HEK293 (cell line): ENCODE measurements around the gene CDH23.

Experiments used
- CTCF ChIA-PET: fragments of 350-600 bp; formaldehyde crosslinking; extraction: SDS; loops from one replicate; lab custom pipeline; 2021; ENCODE audit warnings: antibody characterized with exemption; lab: Yijun Ruan, JAX
- POLR2A ChIA-PET: fragments of 300-600 bp; formaldehyde crosslinking; extraction: SDS; loops from one replicate; lab custom pipeline; 2020; ENCODE audit warnings: antibody characterized with exemption, inconsistent platforms; lab: Yijun Ruan, JAX
- H3K27ac ChIP-seq: fragments of 200-500 bp; sonication (Bioruptor generic); 2 replicates; pipeline ENCODE4 v1.5.1; 2014; ENCODE audit warnings: low read depth, low read length, control low read depth, inconsistent platforms; ENCODE audit errors: extremely low read depth
- H3K36me3 ChIP-seq, 2 experiments: fragments of 200-500 bp in 1 of 2; sonication (Bioruptor generic) in 1 of 2; 1 replicate in 1 of 2; 2 replicates in 1 of 2; pipeline ENCODE4 v1.5.1; 2014 to 2017; ENCODE audit warnings: inconsistent platforms in 2 of 2, low read length in 2 of 2; ENCODE audit not compliant: control insufficient read depth in 2 of 2, insufficient read depth in 1 of 2
- H3K4me1 ChIP-seq: fragments of 200-500 bp; sonication (Bioruptor generic); 2 replicates; pipeline ENCODE4 v1.5.1; 2014; ENCODE audit warnings: mild to moderate bottlenecking, low read length, inconsistent platforms; ENCODE audit not compliant: control insufficient read depth, insufficient read depth
- H3K4me3 ChIP-seq: 2 replicates; pipeline ENCODE4 v1.5.1; 2011; ENCODE audit warnings: low read depth, mild to moderate bottlenecking, control low read depth, low read length, moderate library complexity
- H3K9me3 ChIP-seq: fragments of 200-500 bp; sonication (Bioruptor generic); 2 replicates; pipeline ENCODE4 v1.5.1; 2014; ENCODE audit warnings: low read depth, low read length, inconsistent platforms; ENCODE audit not compliant: control insufficient read depth, insufficient read depth
- EGR2 ChIP-seq: fragments of 450-650 bp; formaldehyde crosslinking; IDR thresholded peaks from 2 replicates; pipeline ENCODE4 v1.5.1; 2016; ENCODE audit warnings: low read depth, missing biosample characterization, missing genetic modification characterization
- GLIS2 ChIP-seq: fragments of 450-650 bp; formaldehyde crosslinking; IDR thresholded peaks from 2 replicates; pipeline ENCODE4 v1.5.1; 2016; ENCODE audit warnings: missing biosample characterization, missing genetic modification characterization
- INSM2 ChIP-seq: fragments of 450-650 bp; formaldehyde crosslinking; IDR thresholded peaks from 2 replicates; pipeline ENCODE4 v1.5.1; 2016; ENCODE audit warnings: missing biosample characterization, missing genetic modification characterization
- KLF10 ChIP-seq: fragments of 450-650 bp; IDR thresholded peaks from 2 replicates; pipeline ENCODE4 v1.5.1; 2018; ENCODE audit warnings: missing biosample characterization, mild to moderate bottlenecking, missing genetic modification characterization
- KLF8 ChIP-seq: fragments of 450-650 bp; formaldehyde crosslinking; IDR thresholded peaks from 2 replicates; pipeline ENCODE4 v1.5.1; 2016; ENCODE audit warnings: missing biosample characterization, missing genetic modification characterization
- ZBTB20 ChIP-seq: fragments of 450-650 bp; formaldehyde crosslinking; IDR thresholded peaks from 2 replicates; pipeline ENCODE4 v1.5.1; 2016; ENCODE audit warnings: missing biosample characterization, missing genetic modification characterization
- ZBTB44 ChIP-seq: fragments of 450-650 bp; IDR thresholded peaks from 2 replicates; pipeline ENCODE4 v1.5.1; 2018; ENCODE audit warnings: missing biosample characterization, mild to moderate bottlenecking, missing genetic modification characterization
- ZBTB6 ChIP-seq: fragments of 450-650 bp; formaldehyde crosslinking; IDR thresholded peaks from 2 replicates; pipeline ENCODE4 v1.5.1; 2017; ENCODE audit warnings: missing biosample characterization, missing genetic modification characterization
- ZNF146 ChIP-seq: fragments of 450-650 bp; formaldehyde crosslinking; IDR thresholded peaks from 2 replicates; pipeline ENCODE4 v1.5.1; 2016; ENCODE audit warnings: missing biosample characterization, missing genetic modification characterization
- ZNF148 ChIP-seq: fragments of 450-650 bp; formaldehyde crosslinking; IDR thresholded peaks from 2 replicates; pipeline ENCODE4 v1.5.0; 2017; ENCODE audit warnings: missing biosample characterization, missing genetic modification characterization, borderline replicate concordance
- ZNF184 ChIP-seq: fragments of 450-650 bp; IDR thresholded peaks from 2 replicates; pipeline ENCODE4 v1.5.1; 2018; ENCODE audit warnings: missing biosample characterization, mild to moderate bottlenecking, missing genetic modification characterization
- ZNF354C ChIP-seq: fragments of 450-650 bp; formaldehyde crosslinking; IDR thresholded peaks from 2 replicates; pipeline ENCODE4 v1.5.1; 2016; ENCODE audit warnings: missing biosample characterization, missing genetic modification characterization, low read depth, borderline replicate concordance
- ZNF37A ChIP-seq: fragments of 450-650 bp; IDR thresholded peaks from 2 replicates; pipeline ENCODE4 v1.5.1; 2018; ENCODE audit warnings: missing biosample characterization, missing genetic modification characterization
- ZNF426 ChIP-seq: fragments of 450-650 bp; formaldehyde crosslinking; IDR thresholded peaks from 2 replicates; pipeline ENCODE4 v1.5.1; 2017; ENCODE audit warnings: missing biosample characterization, missing genetic modification characterization, mild to moderate bottlenecking, inconsistent platforms, moderate library complexity
- ZNF518A ChIP-seq: fragments of 450-650 bp; formaldehyde crosslinking; conservative IDR thresholded peaks from 2 replicates; pipeline ENCODE4 v1.5.1; 2016; ENCODE audit warnings: low read depth, missing biosample characterization, missing genetic modification characterization
- ZNF555 ChIP-seq: fragments of 450-650 bp; formaldehyde crosslinking; conservative IDR thresholded peaks from 2 replicates; pipeline ENCODE4 v1.5.1; 2017; ENCODE audit warnings: missing biosample characterization, mild to moderate bottlenecking, missing genetic modification characterization, inconsistent platforms
- ZNF560 ChIP-seq: fragments of 450-650 bp; formaldehyde crosslinking; IDR thresholded peaks from 2 replicates; pipeline ENCODE4 v1.5.1; 2017; ENCODE audit warnings: missing biosample characterization, missing genetic modification characterization, borderline replicate concordance
- ZNF658 ChIP-seq: fragments of 450-650 bp; formaldehyde crosslinking; IDR thresholded peaks from 2 replicates; pipeline ENCODE4; 2016; ENCODE audit warnings: missing biosample characterization, missing genetic modification characterization
- ZNF660 ChIP-seq: fragments of 450-650 bp; IDR thresholded peaks from 2 replicates; pipeline ENCODE4 v1.5.1; 2018; ENCODE audit warnings: missing biosample characterization, mild to moderate bottlenecking, missing genetic modification characterization
- ZNF670 ChIP-seq: fragments of 450-650 bp; formaldehyde crosslinking; IDR thresholded peaks from 2 replicates; pipeline ENCODE4 v1.5.1; 2016; ENCODE audit warnings: missing biosample characterization, missing genetic modification characterization, low read depth
- ZNF747 ChIP-seq: fragments of 450-650 bp; formaldehyde crosslinking; IDR thresholded peaks from 2 replicates; pipeline ENCODE4 v1.5.1; 2016; ENCODE audit warnings: missing biosample characterization, missing genetic modification characterization
- ZNF768 ChIP-seq: fragments of 450-650 bp; formaldehyde crosslinking; IDR thresholded peaks from 2 replicates; pipeline ENCODE4 v1.5.1; 2018; ENCODE audit warnings: missing biosample characterization, mild to moderate bottlenecking, missing genetic modification characterization

The CDH23 gene

GRCh38 chr10:71365366-71365765, 31.4 kb upstream of the CDH23 start (continued):
- TF ChIP-seq ZBTB44 (tag by site-specific recombination) (no peak), ZNF148 (tag by site-specific recombination) (no peak), ZNF658 (no peak), ZNF560 (tag by site-specific recombination) (no peak)
- TF ChIP-seq, all 188 proteins: peak for 0

- CTCF ChIA-PET: interaction anchor here (0.7 kb wide), 1 partner anchor 245 kb away, joined by 3 read pairs; no protein-coding TSS in a partner anchor
- H3K36me3 ChIP-seq: peaks cover 0 to 5% of the 10 kb centered on the region in 2 experiments; a peak in 1 of 3 replicates
- H3K4me1 ChIP-seq: no peaks in the 10 kb centered on the region
- no peak overlapping the region for H3K4me3 ChIP-seq
- POLR2A ChIA-PET: no interaction called here
- no peak for TF ChIP-seq KLF8
- TF ChIP-seq EGR2 (tag by site-specific recombination): 0 out of 2 replicates have a peak, but pooled peaks have one; percentile 22
- TF ChIP-seq ZNF146 (tag by site-specific recombination): no peak
- TF ChIP-seq ZBTB20 (tag by site-specific recombination): no peak
- no peak for TF ChIP-seq ZNF768 (tag by site-specific recombination)
- TF ChIP-seq ZNF184 (tag by site-specific recombination): no peak
- no peak for TF ChIP-seq KLF10 (tag by site-specific recombination)
- TF ChIP-seq ZNF37A (tag by site-specific recombination): no peak
- H3K27ac ChIP-seq: no peak overlapping the region
- H3K9me3 ChIP-seq: no peaks in the 10 kb centered on the region
These were observed 30.0 kb upstream of the CDH23 start for GRCh38 chr10:71366690-71367089.

GRCh38 chr10:71367271-71367670, 29.4 kb upstream of the CDH23 start:
- CTCF ChIA-PET: interaction anchor here (1.3 to 3.5 kb wide), 2 partner anchors 14 to 17 kb away, joined by 5 to 11 read pairs; no protein-coding TSS in a partner anchor
- Histone ChIP-seq H3K27ac (no peak overlapping the region), H3K4me1 (no peaks in the 10 kb centered on the region), H3K9me3 (no peaks in the 10 kb centered on the region), H3K4me3 (no peak overlapping the region), H3K36me3 (peaks cover 0 to 4% of the 10 kb centered on the region in 2 experiments; a peak in 1 of 3 replicates)
- POLR2A ChIA-PET: no interaction called here
- TF ChIP-seq ZBTB6 (tag by site-specific recombination): no peak
- TF ChIP-seq ZNF518A (tag by site-specific recombination): no peak
- no peak for TF ChIP-seq INSM2 (tag by site-specific recombination)
- TF ChIP-seq ZNF354C (tag by site-specific recombination): no peak
- no peak for TF ChIP-seq ZNF747 (tag by site-specific recombination)
- no peak for TF ChIP-seq ZNF660 (tag by site-specific recombination)
- TF ChIP-seq ZNF670: no peak
- no peak for TF ChIP-seq ZNF426
- no peak for TF ChIP-seq GLIS2 (tag by site-specific recombination)
- no peak for TF ChIP-seq ZNF555 (tag by site-specific recombination)
